ENCODE measurements around the gene ATP8B1.

GRCh38 chr18:57708288-57708687 lies 94.8 kb downstream of the ATP8B1 start:
- no peak for TF ChIP-seq CTCF (IDR thresholded peaks at IDR 0.05 in 4 of 5, conservative IDR thresholded peaks at IDR 0.05 in 1 of 5)
- no peak for TF ChIP-seq POLR2A (IDR thresholded peaks at IDR 0.05)

Measured in gastrocnemius medialis (tissue), 4 donors.